ENCODE data around the gene MLLT3. TPM values are rescaled to one million over a fixed set of nuclear protein-coding genes. Genes with fewer than 3 reads are reported as not detected.

Gene MLLT3
- total and polyA plus RNA-seq, 2 donors (not counting 3 experiments of a cell fraction or from before 2014, with no cell fraction given): 6.1 to 10.0 TPM

GRCh38 chr9:20303066-20303465 is 319.2 kb downstream of the MLLT3 start:
- no TSS peak for BruUV-seq (replicated peaks)
- no peak overlapping the region for H3K4me3 ChIP-seq (replicated peaks in 1 of 3; ENCODE audit: insufficient read depth in 1 of 3, low read depth in 1 of 3, low read length in 3 of 3)

GRCh38 chr9:20302197-20302596 is 320.1 kb downstream of the MLLT3 start:
- H3K4me2 ChIP-seq (ENCODE audit: insufficient read depth, low read length): no peak overlapping the region
- no peaks in the 10 kb centered on the region for H3K9me3 ChIP-seq (replicated peaks; ENCODE audit: control insufficient read depth, insufficient read depth, low read length)
- no peaks in the 10 kb centered on the region for H3K79me2 ChIP-seq (ENCODE audit: control insufficient read depth, insufficient read depth, low read length)
- no peaks in the 10 kb centered on the region for H4K20me1 ChIP-seq (replicated peaks; ENCODE audit: control insufficient read depth, extremely low read depth, insufficient read depth, low read length)
- no peak overlapping the region for H2AFZ ChIP-seq (ENCODE audit: low read depth, low read length)
- no peak overlapping the region for H3K9ac ChIP-seq (replicated peaks; ENCODE audit: extremely low read depth, insufficient read depth, low read length)
- POLR2A ChIA-PET: no interaction called here
- TF ChIP-seq, protein P1, sequence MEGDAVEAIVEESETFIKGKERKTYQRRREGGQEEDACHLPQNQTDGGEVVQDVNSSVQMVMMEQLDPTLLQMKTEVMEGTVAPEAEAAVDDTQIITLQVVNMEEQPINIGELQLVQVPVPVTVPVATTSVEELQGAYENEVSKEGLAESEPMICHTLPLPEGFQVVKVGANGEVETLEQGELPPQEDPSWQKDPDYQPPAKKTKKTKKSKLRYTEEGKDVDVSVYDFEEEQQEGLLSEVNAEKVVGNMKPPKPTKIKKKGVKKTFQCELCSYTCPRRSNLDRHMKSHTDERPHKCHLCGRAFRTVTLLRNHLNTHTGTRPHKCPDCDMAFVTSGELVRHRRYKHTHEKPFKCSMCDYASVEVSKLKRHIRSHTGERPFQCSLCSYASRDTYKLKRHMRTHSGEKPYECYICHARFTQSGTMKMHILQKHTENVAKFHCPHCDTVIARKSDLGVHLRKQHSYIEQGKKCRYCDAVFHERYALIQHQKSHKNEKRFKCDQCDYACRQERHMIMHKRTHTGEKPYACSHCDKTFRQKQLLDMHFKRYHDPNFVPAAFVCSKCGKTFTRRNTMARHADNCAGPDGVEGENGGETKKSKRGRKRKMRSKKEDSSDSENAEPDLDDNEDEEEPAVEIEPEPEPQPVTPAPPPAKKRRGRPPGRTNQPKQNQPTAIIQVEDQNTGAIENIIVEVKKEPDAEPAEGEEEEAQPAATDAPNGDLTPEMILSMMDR (IDR thresholded peaks at IDR 0.05; ENCODE audit: extremely low read depth in 1 of 2, insufficient read depth in 1 of 2, low read depth in 1 of 2, low read length in 2 of 2): no peak
- TF ChIP-seq POLR2A (IDR thresholded peaks at IDR 0.05; ENCODE audit: low read depth, low read length) (no peak), GATA2 (IDR thresholded peaks at IDR 0.05; ENCODE audit: insufficient read depth, insufficient read length, low read depth, low read length) (no peak), POLR2AphosphoS5 (IDR thresholded peaks at IDR 0.05; ENCODE audit: insufficient read depth, low read depth, low read length) (no peak), FOS (IDR thresholded peaks at IDR 0.05; ENCODE audit: borderline replicate concordance, insufficient read depth, low read length) (no peak), MYC (IDR thresholded peaks at IDR 0.05; ENCODE audit: low read depth, low read length) (no peak), JUN (IDR thresholded peaks at IDR 0.05; ENCODE audit: borderline replicate concordance, insufficient read depth, insufficient read length, low read depth) (no peak), EZH2 (IDR thresholded peaks at IDR 0.05; ENCODE audit: borderline replicate concordance, low read depth, low read length, severe bottlenecking) (no peak)
- TF ChIP-seq, protein P2, sequence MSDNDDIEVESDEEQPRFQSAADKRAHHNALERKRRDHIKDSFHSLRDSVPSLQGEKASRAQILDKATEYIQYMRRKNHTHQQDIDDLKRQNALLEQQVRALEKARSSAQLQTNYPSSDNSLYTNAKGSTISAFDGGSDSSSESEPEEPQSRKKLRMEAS (IDR thresholded peaks at IDR 0.05; ENCODE audit: insufficient read depth, insufficient read length): no peak
- no peaks in the 10 kb centered on the region for H3K9me1 ChIP-seq (replicated peaks; ENCODE audit: control insufficient read depth, extremely low read depth, insufficient read depth, low read length)
- no peak overlapping the region for H3K27ac ChIP-seq (ENCODE audit: insufficient read depth, low read depth, low read length)
- DNase-seq (ENCODE audit: low read depth, low spot score) (no peak), FAIRE-seq (no peak)
- BruUV-seq (replicated peaks): no TSS peak
- no peaks in the 10 kb centered on the region for H3K4me1 ChIP-seq (ENCODE audit: control insufficient read depth, extremely low read depth, insufficient read depth, low read length)
- no peak overlapping the region for H3K4me3 ChIP-seq (replicated peaks in 1 of 3; ENCODE audit: insufficient read depth in 1 of 3, low read depth in 1 of 3, low read length in 3 of 3)
- no peaks in the 10 kb centered on the region for H3K36me3 ChIP-seq (ENCODE audit: control insufficient read depth in 2 of 2, extremely low read depth in 1 of 2, insufficient read depth in 2 of 2, low read length in 2 of 2)
- intact Hi-C loops (cut with micrococcal nuclease): no loop called here
- peaks cover 2 to 6% of the 10 kb centered on the region in 2 experiments for H3K27me3 ChIP-seq (ENCODE audit: control insufficient read depth in 2 of 2, insufficient read depth in 2 of 2, low read length in 2 of 2)
- CTCF ChIA-PET: no interaction called here
- dilution Hi-C loops (cut with MboI; ENCODE audit: extremely low pct_ligation_motif_present, low sequenced_read_pairs): no loop called here

More at GRCh38 chr9:20303066-20303465, 319.2 kb downstream of the MLLT3 start:
- no peaks in the 10 kb centered on the region for H3K79me2 ChIP-seq (ENCODE audit: control insufficient read depth, insufficient read depth, low read length)
- no peaks in the 10 kb centered on the region for H3K9me1 ChIP-seq (replicated peaks; ENCODE audit: control insufficient read depth, extremely low read depth, insufficient read depth, low read length)
- FAIRE-seq (no peak), DNase-seq (ENCODE audit: low read depth, low spot score) (no peak)
- H3K27ac ChIP-seq (ENCODE audit: insufficient read depth, low read depth, low read length): no peak overlapping the region
- TF ChIP-seq FOS (IDR thresholded peaks at IDR 0.05; ENCODE audit: borderline replicate concordance, insufficient read depth, low read length): no peak
- TF ChIP-seq, protein P1 (IDR thresholded peaks at IDR 0.05; ENCODE audit: extremely low read depth in 1 of 2, insufficient read depth in 1 of 2, low read depth in 1 of 2, low read length in 2 of 2): no peak
- TF ChIP-seq EZH2 (IDR thresholded peaks at IDR 0.05; ENCODE audit: borderline replicate concordance, low read depth, low read length, severe bottlenecking): no peak
- TF ChIP-seq GATA2 (IDR thresholded peaks at IDR 0.05; ENCODE audit: insufficient read depth, insufficient read length, low read depth, low read length): no peak
- no peak for TF ChIP-seq POLR2A (IDR thresholded peaks at IDR 0.05; ENCODE audit: low read depth, low read length)
- TF ChIP-seq MYC (IDR thresholded peaks at IDR 0.05; ENCODE audit: low read depth, low read length): no peak
- dilution Hi-C loops (cut with MboI; ENCODE audit: extremely low pct_ligation_motif_present, low sequenced_read_pairs): no loop called here
- CTCF ChIA-PET: no interaction called here
- H3K9ac ChIP-seq (replicated peaks; ENCODE audit: extremely low read depth, insufficient read depth, low read length): no peak overlapping the region
- POLR2A ChIA-PET: no interaction called here
- no peaks in the 10 kb centered on the region for H3K4me1 ChIP-seq (ENCODE audit: control insufficient read depth, extremely low read depth, insufficient read depth, low read length)
- no peak overlapping the region for H3K4me2 ChIP-seq (ENCODE audit: insufficient read depth, low read length)
- H3K27me3 ChIP-seq (ENCODE audit: control insufficient read depth in 2 of 2, insufficient read depth in 2 of 2, low read length in 2 of 2): peaks cover 2 to 6% of the 10 kb centered on the region in 2 experiments
- intact Hi-C loops (cut with micrococcal nuclease): no loop called here
- no peaks in the 10 kb centered on the region for H4K20me1 ChIP-seq (replicated peaks; ENCODE audit: control insufficient read depth, extremely low read depth, insufficient read depth, low read length)
- no peak overlapping the region for H2AFZ ChIP-seq (ENCODE audit: low read depth, low read length)
- no peaks in the 10 kb centered on the region for H3K9me3 ChIP-seq (replicated peaks; ENCODE audit: control insufficient read depth, insufficient read depth, low read length)
- no peaks in the 10 kb centered on the region for H3K36me3 ChIP-seq (ENCODE audit: control insufficient read depth in 2 of 2, extremely low read depth in 1 of 2, insufficient read depth in 2 of 2, low read length in 2 of 2)

All from endothelial cell of umbilical vein (primary cell).